Measurements from ENCODE around the gene CIAO2A. TPM values are rescaled to one million over a fixed set of nuclear protein-coding genes. Genes with fewer than 3 reads are reported as not detected.

CIAO2A gene
- total RNA-seq, 2 donors from 2014 or later: 54.6 to 63.2 TPM

- Mint-ChIP-seq H3K9me3 (no peaks in the 10 kb centered on the region), H3K27me3 (ENCODE audit: insufficient read depth) (no peaks in the 10 kb centered on the region), H3K36me3 (ENCODE audit: low read depth) (peaks cover 53% of the 10 kb centered on the region), H3K4me1 (peaks cover 3% of the 10 kb centered on the region), H3K4me3 (no peak overlapping the region), H3K27ac (no peak overlapping the region)
- no peaks in the 10 kb centered on the region for H3K27me3 ChIP-seq (ENCODE audit: control insufficient read depth, insufficient read depth, low read length, poor library complexity, severe bottlenecking)
- no peak for TF ChIP-seq CTCF (conservative IDR thresholded peaks at IDR 0.05)
- no peak overlapping the region for H3K4me3 ChIP-seq (ENCODE audit: low read length)
- peak; percentile 24 for DNase-seq
- H3K9ac ChIP-seq (ENCODE audit: extremely low read depth, low read length, poor library complexity, severe bottlenecking): no peak overlapping the region
- 91 to 96% methylated on average over 4 to 5 of the region's 7 CpGs for WGBS, 2 experiments (ENCODE audit: insufficient coverage in 1 of 2, insufficient read length in 1 of 2)
- H3K9me3 ChIP-seq (ENCODE audit: control insufficient read depth, low read length): no peaks in the 10 kb centered on the region
- peaks cover 28% of the 10 kb centered on the region for H3K36me3 ChIP-seq (ENCODE audit: control insufficient read depth, insufficient read depth, low read length)
- H3K27ac ChIP-seq (ENCODE audit: low read depth, low read length): no peak overlapping the region
- no peaks in the 10 kb centered on the region for H3K4me1 ChIP-seq (ENCODE audit: control insufficient read depth, insufficient read depth, low read length)
Measured at GRCh38 chr15:64136347-64136746, 42.7 kb upstream of the CIAO2A start.

GRCh38 chr15:64134345-64134829 lies 40.7 kb upstream of the CIAO2A start:
- Histone ChIP-seq H3K9me3 (ENCODE audit: control insufficient read depth, low read length) (no peaks in the 10 kb centered on the region), H3K27me3 (ENCODE audit: control insufficient read depth, insufficient read depth, low read length, poor library complexity, severe bottlenecking) (no peaks in the 10 kb centered on the region), H3K27ac (ENCODE audit: low read depth, low read length) (no peak overlapping the region), H3K4me1 (ENCODE audit: control insufficient read depth, insufficient read depth, low read length) (no peaks in the 10 kb centered on the region), H3K9ac (ENCODE audit: extremely low read depth, low read length, poor library complexity, severe bottlenecking) (no peak overlapping the region), H3K4me3 (ENCODE audit: low read length) (no peak overlapping the region), H3K36me3 (ENCODE audit: control insufficient read depth, insufficient read depth, low read length) (peaks cover 38% of the 10 kb centered on the region)
- peaks cover 3% of the 10 kb centered on the region for H3K4me1 Mint-ChIP-seq
- H3K9me3 Mint-ChIP-seq: no peaks in the 10 kb centered on the region
- H3K36me3 Mint-ChIP-seq (ENCODE audit: low read depth): peaks cover 68% of the 10 kb centered on the region
- no peak overlapping the region for H3K4me3 Mint-ChIP-seq
- H3K27ac Mint-ChIP-seq: no peak overlapping the region
- WGBS, 2 experiments (ENCODE audit: insufficient coverage in 1 of 2, insufficient read length in 1 of 2): 93 to 96% methylated on average over 5 to 9 of the region's 9 CpGs
- H3K27me3 Mint-ChIP-seq (ENCODE audit: insufficient read depth): no peaks in the 10 kb centered on the region
- DNase-seq: no peak
- no peak for TF ChIP-seq CTCF (conservative IDR thresholded peaks at IDR 0.05)

DNA sequence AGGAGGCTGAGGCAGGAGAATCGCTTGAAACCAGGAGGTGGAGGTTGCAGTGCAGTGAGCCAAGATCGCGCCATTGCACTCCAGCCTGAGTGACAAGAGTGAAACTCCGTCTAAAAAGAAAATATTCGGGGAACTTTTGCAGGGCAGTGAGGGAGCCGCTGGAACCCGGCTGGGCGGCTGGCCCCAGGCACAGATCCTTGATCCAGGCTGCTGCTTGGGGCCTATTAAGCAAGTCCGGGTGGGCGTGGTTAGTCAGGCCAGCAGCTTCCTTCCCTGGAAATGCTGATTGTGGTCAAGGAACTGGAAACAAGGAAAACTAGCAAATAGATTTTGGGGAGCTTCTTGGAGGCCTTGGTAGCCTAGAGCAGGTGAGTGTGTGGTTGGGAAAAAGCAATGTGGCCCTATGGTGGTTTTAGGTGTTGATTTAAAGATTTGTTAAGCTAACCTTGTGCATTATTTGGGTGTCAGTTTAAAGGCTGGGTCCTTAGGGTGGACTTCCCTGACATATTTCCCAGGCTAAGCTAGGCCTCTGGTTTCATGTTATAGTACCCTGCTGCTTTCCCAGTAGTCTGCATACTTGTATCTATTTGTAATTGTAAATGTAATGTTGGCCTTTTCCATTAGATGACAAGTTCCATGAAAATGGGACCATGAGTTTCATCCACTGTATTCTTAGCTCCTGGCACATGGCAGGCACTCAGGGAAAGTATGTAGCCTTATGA lies 40.1 kb upstream of the CIAO2A start:
- no peak overlapping the region for H3K9ac ChIP-seq (ENCODE audit: extremely low read depth, low read length, poor library complexity, severe bottlenecking)
- peaks cover 42% of the 10 kb centered on the region for H3K36me3 ChIP-seq (ENCODE audit: control insufficient read depth, insufficient read depth, low read length)
- Mint-ChIP-seq H3K4me1 (peaks cover 3% of the 10 kb centered on the region), H3K4me3 (no peak overlapping the region), H3K9me3 (no peaks in the 10 kb centered on the region), H3K27me3 (ENCODE audit: insufficient read depth) (no peaks in the 10 kb centered on the region), H3K36me3 (ENCODE audit: low read depth) (peaks cover 68% of the 10 kb centered on the region), H3K27ac (no peak overlapping the region)
- H3K27ac ChIP-seq (ENCODE audit: low read depth, low read length): no peak overlapping the region
- H3K27me3 ChIP-seq (ENCODE audit: control insufficient read depth, insufficient read depth, low read length, poor library complexity, severe bottlenecking): no peaks in the 10 kb centered on the region
- WGBS, 2 experiments (ENCODE audit: insufficient coverage in 1 of 2, insufficient read length in 1 of 2): 94 to 98% methylated on average over 10 of the region's 10 CpGs
- H3K4me3 ChIP-seq (ENCODE audit: low read length): no peak overlapping the region
- DNase-seq: no peak
- no peak for TF ChIP-seq CTCF (conservative IDR thresholded peaks at IDR 0.05)
- no peaks in the 10 kb centered on the region for H3K4me1 ChIP-seq (ENCODE audit: control insufficient read depth, insufficient read depth, low read length)
- no peaks in the 10 kb centered on the region for H3K9me3 ChIP-seq (ENCODE audit: control insufficient read depth, low read length)

All from endodermal cell (in vitro differentiated cells).